HL-60/S4 treated with retinoic acid at 250 ng/mL for 4 days and 3 days (cell line): Measurements from ENCODE around the gene RIT2.

Experiments
- in situ Hi-C: fragments of 300-500 bp; cut with MboI; formaldehyde crosslinking; loops from 2 replicates; pipeline ENCODE4 v1.7.0; 2022; ENCODE audit warnings: low sequenced_read_pairs

RIT2 gene

GRCh38 chr18:42706618-42707017, 408.9 kb downstream of the RIT2 start:
- in situ Hi-C loops = no loop called here

- in situ Hi-C loops = no loop called here
Measured at GRCh38 chr18:42706029-42706608, 409.4 kb downstream of the RIT2 start.
